Measurements from ENCODE around the gene TMEM161B. TPM values are rescaled to one million over a fixed set of nuclear protein-coding genes. Genes with fewer than 3 reads are reported as not detected.
"Not testable (repeated sequence)": the region's sequence is repeated elsewhere in the genome, so short reads cannot be mapped to it uniquely, and the experiment has no call there.

The TMEM161B gene
- total and polyA plus RNA-seq, 9 donors: 9.8 to 22.9 (median 16.1) TPM

DNA sequence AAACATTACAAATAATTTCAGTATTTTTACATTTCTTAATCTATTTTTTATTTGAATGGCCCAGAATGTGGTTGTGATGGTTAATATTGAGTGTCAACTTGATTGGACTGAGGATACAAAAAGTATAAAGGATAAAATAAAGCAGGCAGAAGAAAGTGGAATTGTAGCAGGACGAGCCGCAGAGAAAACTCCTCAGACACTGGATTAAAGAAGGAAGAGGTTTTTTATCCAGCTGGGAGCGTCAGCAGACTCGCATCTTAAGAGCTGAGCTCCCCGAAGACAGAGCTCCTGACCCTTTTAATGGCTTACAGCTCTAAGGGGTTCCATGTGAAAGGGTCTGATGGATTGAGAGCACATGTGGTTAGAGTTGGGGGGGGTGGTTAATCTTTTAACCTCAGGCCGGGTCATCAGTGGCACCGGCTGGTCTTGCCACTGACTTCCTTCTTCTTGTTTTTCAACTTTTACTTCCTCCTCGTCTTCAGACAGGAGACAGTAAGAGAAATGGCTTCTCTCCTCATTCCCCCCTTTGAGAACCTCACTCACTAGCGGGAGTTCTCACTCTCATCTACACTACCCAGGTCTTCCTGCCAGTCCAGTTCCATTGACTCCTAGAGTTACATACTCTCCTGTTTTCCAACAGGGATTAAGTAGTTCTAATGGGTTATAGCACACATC is 80.0 kb downstream of the TMEM161B start:
- Histone ChIP-seq H3K9me3 (peaks cover 3 to 10% of the 10 kb centered on the region in 2 donors), H3K36me3 (no peaks in the 10 kb centered on the region), H3K27me3 (no peaks in the 10 kb centered on the region), H3K27ac (no peak overlapping the region), H3K4me1 (ENCODE audit: insufficient read depth) (no peaks in the 10 kb centered on the region), H3K4me3 (no peak overlapping the region)
- no peak for TF ChIP-seq EP300 (IDR thresholded peaks at IDR 0.05)
- TF ChIP-seq, protein P1, sequence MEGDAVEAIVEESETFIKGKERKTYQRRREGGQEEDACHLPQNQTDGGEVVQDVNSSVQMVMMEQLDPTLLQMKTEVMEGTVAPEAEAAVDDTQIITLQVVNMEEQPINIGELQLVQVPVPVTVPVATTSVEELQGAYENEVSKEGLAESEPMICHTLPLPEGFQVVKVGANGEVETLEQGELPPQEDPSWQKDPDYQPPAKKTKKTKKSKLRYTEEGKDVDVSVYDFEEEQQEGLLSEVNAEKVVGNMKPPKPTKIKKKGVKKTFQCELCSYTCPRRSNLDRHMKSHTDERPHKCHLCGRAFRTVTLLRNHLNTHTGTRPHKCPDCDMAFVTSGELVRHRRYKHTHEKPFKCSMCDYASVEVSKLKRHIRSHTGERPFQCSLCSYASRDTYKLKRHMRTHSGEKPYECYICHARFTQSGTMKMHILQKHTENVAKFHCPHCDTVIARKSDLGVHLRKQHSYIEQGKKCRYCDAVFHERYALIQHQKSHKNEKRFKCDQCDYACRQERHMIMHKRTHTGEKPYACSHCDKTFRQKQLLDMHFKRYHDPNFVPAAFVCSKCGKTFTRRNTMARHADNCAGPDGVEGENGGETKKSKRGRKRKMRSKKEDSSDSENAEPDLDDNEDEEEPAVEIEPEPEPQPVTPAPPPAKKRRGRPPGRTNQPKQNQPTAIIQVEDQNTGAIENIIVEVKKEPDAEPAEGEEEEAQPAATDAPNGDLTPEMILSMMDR (IDR thresholded peaks at IDR 0.05): no peak
- TF ChIP-seq POLR2A (IDR thresholded peaks at IDR 0.05): no peak
- intact Hi-C loops (cut with DNase I): no loop called here
- 97 to 100% (median 98%) methylated on average over 9 of the region's 9 CpGs for WGBS, 3 donors
- no peak for DNase-seq

DNA sequence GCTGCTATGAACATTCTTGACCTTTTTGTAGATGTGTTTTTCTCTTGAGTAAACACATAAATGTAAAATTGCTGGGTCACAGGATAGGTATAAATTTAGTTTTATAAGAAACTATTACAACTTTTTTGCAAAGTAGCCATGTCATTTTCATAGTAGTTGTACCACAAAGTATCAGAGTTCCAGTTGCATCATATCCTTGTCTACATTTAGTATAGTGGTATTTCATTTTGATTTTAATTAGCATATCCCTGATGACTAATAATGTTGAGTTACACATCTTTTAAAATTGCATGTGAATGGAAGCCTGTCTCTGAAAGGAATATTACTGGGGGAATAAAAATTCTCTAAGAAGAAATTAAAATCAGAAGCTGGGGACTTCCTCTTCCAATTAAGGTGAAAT is 85.4 kb downstream of the TMEM161B start:
- Histone ChIP-seq H3K36me3 (no peaks in the 10 kb centered on the region), H3K9me3 (peaks cover 0 to 3% of the 10 kb centered on the region in 2 donors), H3K27ac (no peak overlapping the region), H3K4me1 (ENCODE audit: insufficient read depth) (no peaks in the 10 kb centered on the region), H3K27me3 (no peaks in the 10 kb centered on the region), H3K4me3 (no peak overlapping the region)
- intact Hi-C loops (cut with DNase I): no loop called here
- TF ChIP-seq, protein P1 (IDR thresholded peaks at IDR 0.05): no peak
- TF ChIP-seq POLR2A (IDR thresholded peaks at IDR 0.05): no peak
- no peak for TF ChIP-seq EP300 (IDR thresholded peaks at IDR 0.05)
- DNase-seq: no peak

DNA sequence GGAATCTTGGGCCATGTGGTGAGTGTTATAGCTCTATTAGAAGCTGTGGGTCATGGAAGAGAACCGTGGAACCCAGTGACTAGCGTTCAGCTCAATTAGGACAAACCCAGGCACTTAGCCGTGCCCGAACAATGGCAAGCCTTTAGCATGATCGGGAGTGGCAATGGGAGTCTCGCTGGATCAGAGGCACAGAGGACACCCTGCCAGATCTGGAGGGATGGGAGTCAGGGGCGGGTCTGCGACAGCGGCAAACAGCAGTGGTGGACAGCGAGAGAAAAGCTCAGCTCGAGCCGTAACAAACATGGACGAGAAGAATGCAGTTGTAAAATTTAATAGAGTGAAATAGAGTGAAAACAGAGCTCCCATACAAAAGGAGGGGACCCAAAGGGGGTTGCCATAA is 91.2 kb downstream of the TMEM161B start:
- DNase-seq; H3K27me3 ChIP-seq; H3K36me3 ChIP-seq; H3K4me3 ChIP-seq; intact Hi-C loops (cut with DNase I); H3K4me1 ChIP-seq (ENCODE audit: insufficient read depth); H3K9me3 ChIP-seq; H3K27ac ChIP-seq: not testable (repeated sequence)
- 94 to 95% (median 95%) methylated on average over 13 of the region's 13 CpGs for WGBS, 3 donors

DNA sequence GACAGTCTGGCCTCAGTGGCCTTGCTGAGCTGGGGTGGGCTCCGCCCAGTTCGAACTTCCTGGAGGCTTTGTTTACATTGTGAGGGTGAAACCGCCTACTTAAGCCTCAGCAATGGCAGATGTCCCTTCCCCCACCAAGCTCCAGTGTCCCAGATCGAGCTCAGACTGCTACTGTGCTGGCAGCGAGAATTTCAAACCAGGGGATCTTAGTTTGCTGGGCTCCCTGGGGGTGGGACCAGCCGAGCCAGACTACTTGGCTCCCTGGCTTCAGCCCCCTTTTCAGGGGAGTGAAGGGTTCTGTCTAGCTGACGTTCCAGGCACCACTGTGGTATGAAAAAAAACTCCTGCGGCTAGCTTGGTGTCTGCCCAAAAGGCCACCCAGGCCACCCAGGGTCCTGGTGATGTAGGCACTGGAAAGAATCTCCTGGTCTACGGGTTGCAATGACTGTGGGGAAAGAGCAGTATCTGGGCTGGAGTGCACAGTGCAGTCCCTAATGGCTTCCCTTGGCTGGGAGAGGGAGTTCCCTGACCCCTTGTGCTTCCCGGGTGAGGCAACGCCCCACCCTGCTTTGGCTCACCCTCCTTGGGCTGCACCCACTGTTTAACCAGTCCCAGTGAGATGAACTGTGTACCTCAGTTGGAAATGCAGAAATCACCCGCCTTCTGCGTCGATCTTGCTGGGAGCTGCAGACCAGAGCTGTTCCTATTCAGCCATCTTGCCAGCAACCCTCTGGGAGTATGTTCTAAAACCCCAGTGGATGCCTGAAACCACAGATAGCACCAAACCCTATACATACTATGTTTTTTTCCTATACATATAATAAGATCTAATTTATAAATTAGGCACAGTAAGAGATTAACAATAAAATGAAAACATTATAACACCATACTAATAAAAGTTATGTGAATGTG is 95.5 kb downstream of the TMEM161B start:
- H3K9me3 ChIP-seq: no peaks in the 10 kb centered on the region
- 51 to 57% (median 54%) methylated on average over 14 of the region's 14 CpGs for WGBS, 3 donors
- no peak overlapping the region for H3K4me3 ChIP-seq
- no peak for DNase-seq
- H3K4me1 ChIP-seq (ENCODE audit: insufficient read depth): no peaks in the 10 kb centered on the region
- H3K27me3 ChIP-seq: no peaks in the 10 kb centered on the region
- H3K27ac ChIP-seq: no peak overlapping the region
- no peaks in the 10 kb centered on the region for H3K36me3 ChIP-seq
- intact Hi-C loops (cut with DNase I): no loop called here
- TF ChIP-seq, protein P1 (IDR thresholded peaks at IDR 0.05): no peak
- TF ChIP-seq EP300 (IDR thresholded peaks at IDR 0.05) (no peak), POLR2A (IDR thresholded peaks at IDR 0.05) (no peak)

DNA sequence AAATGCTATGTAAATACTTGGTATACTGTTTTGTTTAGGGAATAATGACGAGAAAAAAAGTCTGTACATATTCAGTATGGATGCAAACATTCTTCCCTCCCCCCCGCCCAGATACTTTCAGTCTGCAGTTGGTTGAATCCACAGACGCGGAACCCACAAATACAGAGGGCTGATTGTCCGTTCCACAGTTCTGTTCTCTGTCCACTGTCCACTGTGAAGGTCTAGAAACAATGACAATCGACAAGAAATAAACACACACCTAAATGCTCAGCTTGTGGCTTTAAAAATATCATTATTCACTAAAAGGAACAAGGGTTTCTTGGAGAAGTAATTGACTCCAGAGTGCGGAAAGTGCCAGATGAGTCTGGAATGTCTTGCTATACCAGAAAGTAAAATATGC is 109.1 kb downstream of the TMEM161B start:
- H3K4me3 ChIP-seq: no peak overlapping the region
- 76 to 82% (median 80%) methylated on average over 7 of the region's 7 CpGs for WGBS, 3 donors
- H3K27me3 ChIP-seq: no peaks in the 10 kb centered on the region
- no peaks in the 10 kb centered on the region for H3K4me1 ChIP-seq (ENCODE audit: insufficient read depth)
- H3K9me3 ChIP-seq: no peaks in the 10 kb centered on the region
- no peaks in the 10 kb centered on the region for H3K36me3 ChIP-seq
- no peak for TF ChIP-seq POLR2A (IDR thresholded peaks at IDR 0.05)
- no peak for TF ChIP-seq EP300 (IDR thresholded peaks at IDR 0.05)
- TF ChIP-seq, protein P1 (IDR thresholded peaks at IDR 0.05): no peak
- no peak overlapping the region for H3K27ac ChIP-seq
- no peak for DNase-seq
- intact Hi-C loops (cut with DNase I): no loop called here
